HepG2 (cell line): ENCODE results near the gene RARA. TPM values are rescaled to one million over a fixed set of nuclear protein-coding genes. Genes with fewer than 3 reads are reported as not detected.

Experiments
- AGO2 ChIP-seq: fragments of 200-400 bp; formaldehyde crosslinking; optimal IDR thresholded peaks from 2 replicates; pipeline ENCODE3; 2017; ENCODE audit warnings: mild to moderate bottlenecking, low read depth, low read length, moderate library complexity
- ERF ChIP-seq: IDR thresholded peaks from 2 replicates; pipeline ENCODE4 v1.6.1; 2018; ENCODE audit warnings: missing biosample characterization, missing genetic modification reagents
- FOXA1 ChIP-seq, 2 experiments: fragments of 450-650 bp in 1 of 2; sonication (generic) in 1 of 2; formaldehyde crosslinking in 1 of 2; IDR thresholded peaks; 2 replicates each; pipeline versions ENCODE4 v1.4.0 to v1.6.1; 2016 to 2020; ENCODE audit warnings: missing genetic modification reagents in 1 of 2
- GATA4 ChIP-seq: sonication (generic); IDR thresholded peaks from 2 replicates; pipeline ENCODE4 v1.6.1; 2016; ENCODE audit warnings: antibody characterized with exemption, low read depth, borderline replicate concordance
- HHEX ChIP-seq: IDR thresholded peaks from 2 replicates; pipeline ENCODE4 v1.6.1; 2016; ENCODE audit warnings: control low read depth
- HMGXB4 ChIP-seq, 2 experiments: sonication (generic) in 1 of 2; formaldehyde crosslinking in 1 of 2; IDR thresholded peaks; 2 replicates each; pipeline versions ENCODE4 v1.4.0 to v1.6.1; 2018 to 2020; ENCODE audit warnings: missing genetic modification reagents in 2 of 2, borderline replicate concordance in 1 of 2, low read depth in 1 of 2, mild to moderate bottlenecking in 1 of 2, missing biosample characterization in 1 of 2
- HOXA5 ChIP-seq: sonication (generic); formaldehyde crosslinking; IDR thresholded peaks from 2 replicates; pipeline ENCODE4 v1.4.0; 2020; ENCODE audit warnings: missing genetic modification reagents
- KLF12 ChIP-seq: sonication (generic); formaldehyde crosslinking; IDR thresholded peaks from 2 replicates; pipeline ENCODE4 v1.4.0; 2020; ENCODE audit warnings: missing genetic modification reagents, borderline replicate concordance
- MZF1 ChIP-seq: sonication (generic); formaldehyde crosslinking; IDR thresholded peaks from 2 replicates; pipeline ENCODE4 v1.8.1; 2023; ENCODE audit warnings: mild to moderate bottlenecking, missing genetic modification reagents, borderline replicate concordance
- TFE3 ChIP-seq: IDR thresholded peaks from 2 replicates; pipeline ENCODE4 v1.6.1; 2016
- ZBTB7B ChIP-seq: sonication (generic); formaldehyde crosslinking; IDR thresholded peaks from 2 replicates; pipeline ENCODE4 v1.4.0; 2020; ENCODE audit warnings: missing genetic modification reagents
- ZNF556 ChIP-seq: sonication (generic); formaldehyde crosslinking; IDR thresholded peaks from 2 replicates; pipeline ENCODE4 v1.4.0; 2020; ENCODE audit warnings: mild to moderate bottlenecking, missing genetic modification reagents, borderline replicate concordance
- ZXDC ChIP-seq: sonication (generic); formaldehyde crosslinking; IDR thresholded peaks from 2 replicates; pipeline ENCODE4 v1.5.0; 2020; ENCODE audit warnings: mild to moderate bottlenecking, missing genetic modification reagents
- polyA plus RNA-seq, 8 experiments: library from polyadenylated mRNA; depleted of rRNA in 3 of 8; stranded (reverse) in 7 of 8; unstranded in 1 of 8; fragments of >200 nt; fragmentation: Illumina TruSeq in 4 of 8; extraction: Trizol in 4 of 8; gene quantifications; 2 replicates each; pipeline versions ENCODE4 v1.2.1 to v1.2.3, GENCODE V29; 2011 to 2016; ENCODE audit warnings: low read depth in 4 of 8, missing spikeins in 1 of 8, mixed read lengths in 1 of 8; ENCODE audit not compliant: insufficient read depth in 1 of 8
- total RNA-seq, 5 experiments: library from RNA; depleted of rRNA; stranded (reverse); fragments of >200 nt; fragmentation: Illumina TruSeq; extraction: Trizol; gene quantifications; 2 replicates each; pipeline ENCODE4 v1.2.3, GENCODE V29; 2016; ENCODE audit warnings: low read depth in 1 of 5
- TF ChIP-seq, protein P1 (sequence below): sonication (generic); formaldehyde crosslinking; IDR thresholded peaks from 2 replicates; pipeline ENCODE4 v1.4.0; 2020; ENCODE audit warnings: missing genetic modification reagents
- TF ChIP-seq, protein P2 (sequence below): sonication (generic); formaldehyde crosslinking; IDR thresholded peaks from 2 replicates; pipeline ENCODE4 v1.8.0; 2022; ENCODE audit warnings: mild to moderate bottlenecking, missing genetic modification reagents; ENCODE audit not compliant: insufficient replicate concordance
- TF ChIP-seq, protein P3 (sequence below): IDR thresholded peaks from 2 replicates; pipeline ENCODE4 v1.6.1; 2016; ENCODE audit warnings: missing genetic modification reagents, missing compliant biosample characterization

RARA gene
- total and polyA plus RNA-seq, 2 of the 13 experiments (the other 11 are each of a cell fraction or from before 2014, with no cell fraction given): 6.4 to 8.6 TPM

DNA sequence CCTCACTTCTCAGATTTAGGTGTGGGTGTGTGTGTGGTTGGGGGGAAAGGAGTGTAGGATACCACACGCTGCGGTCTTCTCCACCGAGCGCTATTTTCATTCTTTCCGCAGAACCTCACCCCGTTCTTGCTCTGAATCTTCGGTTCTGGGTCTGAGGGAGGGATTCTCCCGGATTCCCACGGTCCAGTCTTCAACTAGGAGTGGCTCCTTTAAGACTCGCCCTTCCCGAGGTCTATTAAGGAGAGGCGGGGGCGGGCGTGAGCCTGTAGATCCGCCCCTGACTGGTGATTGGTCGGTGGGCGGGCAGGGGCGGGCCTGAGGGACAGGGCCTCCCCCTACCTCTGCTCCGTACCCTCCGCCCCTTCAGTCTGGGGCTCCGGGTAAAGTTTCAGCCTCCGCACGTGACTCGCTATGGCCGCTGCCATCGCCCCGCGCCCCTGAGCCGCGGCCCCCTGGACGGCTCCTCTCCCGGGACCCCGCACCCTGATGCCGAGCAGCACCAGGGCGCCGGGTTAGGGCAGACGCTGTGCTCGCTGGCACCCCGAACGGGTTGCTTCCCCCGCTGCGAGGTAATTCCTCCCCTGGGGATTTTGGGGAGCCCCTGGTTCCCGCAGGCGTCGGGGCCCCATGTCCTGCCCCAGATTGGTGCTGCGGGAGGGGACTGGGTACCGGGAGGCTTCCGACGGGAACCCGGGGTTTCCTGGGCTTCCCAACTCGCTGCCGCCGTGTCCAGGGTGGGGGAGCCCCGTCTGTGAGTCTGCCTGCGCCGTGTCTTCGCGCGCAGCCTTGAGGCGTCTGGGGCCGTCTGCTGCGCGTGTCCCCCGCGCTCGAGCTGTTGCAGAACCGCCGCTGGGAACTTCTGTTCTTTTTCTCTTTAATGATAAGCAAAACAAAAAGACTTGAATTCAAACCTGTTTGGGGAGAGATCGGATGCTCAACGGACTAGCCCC, 9.2 kb downstream of the RARA start (continued):
- TF ChIP-seq TFE3 (peak; percentile 93), ERF (CRISPR knock-in tag) (peak; percentile 75), GATA4 (0 out of 2 replicates have a peak, but pooled peaks have one; percentile 30), HOXA5 (CRISPR knock-in tag) (peak; percentile 79; the same call in 1 of the 2 replicates), FOXA1 (IDR thresholded peaks at IDR 0.05) (no peak), FOXA1 (CRISPR knock-in tag; IDR thresholded peaks at IDR 0.05) (0 out of 2 replicates have a peak, but pooled peaks have one; percentile 14), MZF1 (CRISPR knock-in tag) (no peak), ZNF556 (peak; percentile 76; the same call in 1 of the 2 replicates), KLF12 (peak; percentile 60; the same call in 1 of the 2 replicates), ZBTB7B (CRISPR knock-in tag) (peak; percentile 85; the same call in 1 of the 2 replicates), HHEX (CRISPR knock-in tag) (no peak), HMGXB4 (CRISPR knock-in tag; IDR thresholded peaks at IDR 0.05; ENCODE audit: borderline replicate concordance in 1 of 2, low read depth in 1 of 2) (peak; percentile 74 to 86; a peak in 3 of 4 replicates), AGO2 (peak; percentile 78), ZXDC (CRISPR knock-in tag) (peak; percentile 54; the same call in 1 of the 2 replicates)
- TF ChIP-seq, protein P1, sequence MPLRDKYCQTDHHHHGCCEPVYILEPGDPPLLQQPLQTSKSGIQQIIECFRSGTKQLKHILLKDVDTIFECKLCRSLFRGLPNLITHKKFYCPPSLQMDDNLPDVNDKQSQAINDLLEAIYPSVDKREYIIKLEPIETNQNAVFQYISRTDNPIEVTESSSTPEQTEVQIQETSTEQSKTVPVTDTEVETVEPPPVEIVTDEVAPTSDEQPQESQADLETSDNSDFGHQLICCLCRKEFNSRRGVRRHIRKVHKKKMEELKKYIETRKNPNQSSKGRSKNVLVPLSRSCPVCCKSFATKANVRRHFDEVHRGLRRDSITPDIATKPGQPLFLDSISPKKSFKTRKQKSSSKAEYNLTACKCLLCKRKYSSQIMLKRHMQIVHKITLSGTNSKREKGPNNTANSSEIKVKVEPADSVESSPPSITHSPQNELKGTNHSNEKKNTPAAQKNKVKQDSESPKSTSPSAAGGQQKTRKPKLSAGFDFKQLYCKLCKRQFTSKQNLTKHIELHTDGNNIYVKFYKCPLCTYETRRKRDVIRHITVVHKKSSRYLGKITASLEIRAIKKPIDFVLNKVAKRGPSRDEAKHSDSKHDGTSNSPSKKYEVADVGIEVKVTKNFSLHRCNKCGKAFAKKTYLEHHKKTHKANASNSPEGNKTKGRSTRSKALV (CRISPR knock-in tag): peak; percentile 84
- TF ChIP-seq, protein P2, sequence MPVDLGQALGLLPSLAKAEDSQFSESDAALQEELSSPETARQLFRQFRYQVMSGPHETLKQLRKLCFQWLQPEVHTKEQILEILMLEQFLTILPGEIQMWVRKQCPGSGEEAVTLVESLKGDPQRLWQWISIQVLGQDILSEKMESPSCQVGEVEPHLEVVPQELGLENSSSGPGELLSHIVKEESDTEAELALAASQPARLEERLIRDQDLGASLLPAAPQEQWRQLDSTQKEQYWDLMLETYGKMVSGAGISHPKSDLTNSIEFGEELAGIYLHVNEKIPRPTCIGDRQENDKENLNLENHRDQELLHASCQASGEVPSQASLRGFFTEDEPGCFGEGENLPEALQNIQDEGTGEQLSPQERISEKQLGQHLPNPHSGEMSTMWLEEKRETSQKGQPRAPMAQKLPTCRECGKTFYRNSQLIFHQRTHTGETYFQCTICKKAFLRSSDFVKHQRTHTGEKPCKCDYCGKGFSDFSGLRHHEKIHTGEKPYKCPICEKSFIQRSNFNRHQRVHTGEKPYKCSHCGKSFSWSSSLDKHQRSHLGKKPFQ (CRISPR knock-in tag): peak; percentile 76
- TF ChIP-seq, protein P3, sequence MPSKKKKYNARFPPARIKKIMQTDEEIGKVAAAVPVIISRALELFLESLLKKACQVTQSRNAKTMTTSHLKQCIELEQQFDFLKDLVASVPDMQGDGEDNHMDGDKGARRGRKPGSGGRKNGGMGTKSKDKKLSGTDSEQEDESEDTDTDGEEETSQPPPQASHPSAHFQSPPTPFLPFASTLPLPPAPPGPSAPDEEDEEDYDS (CRISPR knock-in tag): peak; percentile 97
